Stimulated activated CD4-positive, alpha-beta T cell treated with anti-CD3 and anti-CD28 coated beads, Interleukin-15, amount 100 ng/mL, for 24 hours (primary cell): ENCODE results near the gene GNG12.
A peak's percentile ranks its signal among the peaks of the same experiment; 100 is the strongest.

Source experiments
- DNase-seq: peaks from one replicate; pipeline ENCODE4 v3.0.0-alpha.2; 2020

GNG12 gene

GRCh38 chr1:67839826-67840225 lies 6.6 kb upstream of the GNG12 start:
- DNase-seq, result no peak

- no peak for DNase-seq
Observed at GRCh38 chr1:67838180-67838910, 5.1 kb upstream of the GNG12 start.

GRCh38 chr1:67836769-67837168 lies 3.5 kb upstream of the GNG12 start:
- DNase-seq, result no peak

GRCh38 chr1:67835663-67836452 lies 2.6 kb upstream of the GNG12 start:
- DNase-seq, result no peak

- DNase-seq, result no peak
Observed at GRCh38 chr1:67834246-67834877, 1.1 kb upstream of the GNG12 start.

GRCh38 chr1:67833602-67833940 lies 304 bp upstream of the GNG12 start:
- no peak for DNase-seq

GRCh38 chr1:67831850-67832513 lies 1.3 kb downstream of the GNG12 start:
- peak; percentile 11 for DNase-seq

GRCh38 chr1:67830928-67831830 lies 2.1 kb downstream of the GNG12 start:
- DNase-seq, result no peak

GRCh38 chr1:67830226-67830625 lies 3.0 kb downstream of the GNG12 start:
- no peak for DNase-seq

GRCh38 chr1:67827688-67828087 lies 5.6 kb downstream of the GNG12 start:
- no peak for DNase-seq

- no peak for DNase-seq
Observed at GRCh38 chr1:67825591-67825990, 7.7 kb downstream of the GNG12 start.

- DNase-seq, result no peak
Observed at GRCh38 chr1:67824766-67825165, 8.5 kb downstream of the GNG12 start.

GRCh38 chr1:67823615-67824014 lies 9.7 kb downstream of the GNG12 start:
- no peak for DNase-seq

GRCh38 chr1:67821263-67821662 lies 12.0 kb downstream of the GNG12 start:
- DNase-seq, result no peak

- DNase-seq, result no peak
Observed at GRCh38 chr1:67818725-67819301, 14.5 kb downstream of the GNG12 start.

- DNase-seq, result no peak
Observed at GRCh38 chr1:67818162-67818561, 15.1 kb downstream of the GNG12 start.

GRCh38 chr1:67817319-67817718 lies 15.9 kb downstream of the GNG12 start:
- no peak for DNase-seq

GRCh38 chr1:67816506-67816905 lies 16.8 kb downstream of the GNG12 start:
- DNase-seq, result no peak

GRCh38 chr1:67816095-67816475 lies 17.2 kb downstream of the GNG12 start:
- DNase-seq, result no peak

GRCh38 chr1:67815303-67816094 lies 17.8 kb downstream of the GNG12 start:
- DNase-seq, result no peak

- no peak for DNase-seq
Observed at GRCh38 chr1:67814121-67814772, 19.0 kb downstream of the GNG12 start.
